ENCODE results near the gene KRT72. TPM values are rescaled to one million over a fixed set of nuclear protein-coding genes. Genes with fewer than 3 reads are reported as not detected.

The KRT72 gene
- total RNA-seq, 1 experiment from 2014 or later, result not detected

DNA sequence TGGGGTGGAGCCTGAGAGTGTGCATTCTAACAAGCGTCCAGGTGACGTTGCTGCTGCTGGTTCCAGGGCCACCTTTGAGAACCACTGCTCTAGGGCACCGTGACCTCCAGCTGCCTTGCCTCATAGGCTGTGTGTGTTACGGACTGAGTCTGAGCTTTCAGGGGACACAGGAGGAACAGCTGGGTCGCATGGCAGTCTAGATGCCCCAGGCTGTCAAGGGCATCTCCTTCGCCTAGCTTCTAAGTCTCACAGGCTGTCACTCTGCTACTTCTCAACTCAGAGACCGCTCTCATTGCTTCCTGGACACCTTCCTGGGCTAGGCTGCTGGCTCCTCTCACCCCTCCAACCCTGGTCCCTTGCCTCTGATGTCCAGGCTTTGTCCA is 16.1 kb upstream of the KRT72 start:
- no peaks in the 10 kb centered on the region for H3K4me1 ChIP-seq (replicated peaks; ENCODE audit: insufficient read depth)
- H3K4me3 ChIP-seq, result no peak overlapping the region
- no peaks in the 10 kb centered on the region; the same call in 1 of the 2 replicates for H3K27me3 ChIP-seq (ENCODE audit: insufficient read depth, low read depth)
- no peaks in the 10 kb centered on the region for H3K9me2 ChIP-seq (ENCODE audit: insufficient read depth)
- intact Hi-C loops (cut with micrococcal nuclease; ENCODE audit: unreplicated experiment), result no loop called here
- no peak overlapping the region for H3K4me2 ChIP-seq
- ChIA-PET POLR2A (ENCODE audit: unreplicated experiment) (no interaction called here), CTCF (no interaction called here)
- no peaks in the 10 kb centered on the region for H3K9me3 ChIP-seq (ENCODE audit: insufficient read depth, low read depth)
- no TSS peak for BruUV-seq (replicated peaks)
- H3K36me3 ChIP-seq (ENCODE audit: low read depth), result no peaks in the 10 kb centered on the region
- H2AFZ ChIP-seq, result no peak overlapping the region
- H4K20me1 ChIP-seq (ENCODE audit: insufficient read depth), result no peaks in the 10 kb centered on the region
- H3F3A ChIP-seq (ENCODE audit: insufficient read depth, low read depth), result no peaks in the 10 kb centered on the region
- H3K27ac ChIP-seq, result no peak overlapping the region
- no peaks in the 10 kb centered on the region for H3K79me2 ChIP-seq (ENCODE audit: low read depth)
- TF ChIP-seq EZH2 (IDR thresholded peaks at IDR 0.05; ENCODE audit: low read depth) (no peak), CTCF (conservative IDR thresholded peaks at IDR 0.05) (no peak)
- DNase-seq, result no peak

DNA sequence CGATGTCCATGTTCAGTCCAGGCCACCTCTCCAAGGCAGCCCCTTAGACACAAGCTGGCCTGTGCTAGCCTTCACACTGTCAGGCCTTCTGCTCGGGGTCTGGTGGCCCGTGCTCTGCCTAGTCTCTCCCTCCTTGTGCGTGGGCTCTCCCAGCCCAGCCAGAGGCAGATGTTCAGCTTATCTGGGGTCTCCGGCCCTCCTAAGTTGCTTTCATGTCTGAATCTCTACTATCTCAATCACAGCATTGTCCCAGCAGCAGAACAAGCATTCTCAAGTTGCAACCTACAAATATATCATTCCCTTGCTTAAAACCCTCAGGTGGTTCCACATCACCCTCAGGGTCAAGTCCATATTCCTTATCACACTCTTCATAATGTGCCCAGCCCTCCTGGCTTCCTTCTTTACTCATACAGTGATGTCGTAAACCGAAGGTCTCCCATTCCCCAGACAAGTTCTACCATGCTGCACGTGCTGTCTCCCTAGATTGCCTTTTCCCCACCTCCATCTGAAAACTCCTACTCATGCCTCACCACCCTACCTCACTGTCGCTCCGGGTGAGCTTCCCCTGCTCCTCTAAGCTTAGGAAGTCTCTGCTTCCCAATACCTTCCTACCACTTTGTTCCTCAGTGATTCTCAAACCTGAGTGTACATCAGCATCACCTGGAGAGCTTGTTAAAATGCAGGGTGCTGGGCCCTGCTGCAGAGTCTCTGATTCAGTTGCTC is 15.6 kb upstream of the KRT72 start:
- POLR2A ChIA-PET (ENCODE audit: unreplicated experiment), result no interaction called here
- no peak for TF ChIP-seq CTCF (conservative IDR thresholded peaks at IDR 0.05)
- no peak for TF ChIP-seq EZH2 (IDR thresholded peaks at IDR 0.05; ENCODE audit: low read depth)
- Histone ChIP-seq H3F3A (ENCODE audit: insufficient read depth, low read depth) (no peaks in the 10 kb centered on the region), H3K27me3 (ENCODE audit: insufficient read depth, low read depth) (no peaks in the 10 kb centered on the region; the same call in 1 of the 2 replicates), H2AFZ (no peak overlapping the region), H3K4me2 (no peak overlapping the region), H3K27ac (no peak overlapping the region), H3K9me3 (ENCODE audit: insufficient read depth, low read depth) (no peaks in the 10 kb centered on the region), H3K9me2 (ENCODE audit: insufficient read depth) (no peaks in the 10 kb centered on the region), H3K4me1 (replicated peaks; ENCODE audit: insufficient read depth) (no peaks in the 10 kb centered on the region), H3K79me2 (ENCODE audit: low read depth) (no peaks in the 10 kb centered on the region), H3K36me3 (ENCODE audit: low read depth) (no peaks in the 10 kb centered on the region), H4K20me1 (ENCODE audit: insufficient read depth) (no peaks in the 10 kb centered on the region), H3K4me3 (no peak overlapping the region)
- BruUV-seq (replicated peaks), result no TSS peak
- CTCF ChIA-PET, result interaction anchor here (0.6 kb wide), 1 partner anchor 210 kb away, joined by 4 read pairs; no protein-coding TSS in a partner anchor
- intact Hi-C loops (cut with micrococcal nuclease; ENCODE audit: unreplicated experiment), result no loop called here
- no peak for DNase-seq

DNA sequence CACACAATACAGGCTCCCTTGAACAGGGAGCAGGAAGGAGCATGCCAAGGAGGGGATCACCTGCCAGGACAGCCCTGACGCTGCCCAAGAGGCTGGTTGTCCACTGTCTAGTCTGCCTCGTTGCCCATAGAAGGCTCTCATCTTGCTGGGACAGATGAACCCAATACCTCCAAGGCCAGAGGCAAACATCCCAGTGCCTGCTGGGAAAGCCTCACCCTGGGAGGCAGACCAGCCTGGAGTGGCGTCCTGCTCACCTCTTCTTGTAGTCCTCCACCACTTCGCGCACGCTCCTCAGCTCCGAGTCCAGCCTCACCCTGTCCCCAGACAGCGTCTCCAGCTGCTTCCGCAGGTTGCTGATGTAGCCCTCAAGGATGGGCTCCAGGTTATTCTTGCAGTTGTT is 14.6 kb upstream of the KRT72 start:
- Histone ChIP-seq H3K79me2 (ENCODE audit: low read depth) (no peaks in the 10 kb centered on the region), H3K27me3 (ENCODE audit: insufficient read depth, low read depth) (no peaks in the 10 kb centered on the region; the same call in 1 of the 2 replicates), H4K20me1 (ENCODE audit: insufficient read depth) (no peaks in the 10 kb centered on the region), H3K4me1 (replicated peaks; ENCODE audit: insufficient read depth) (no peaks in the 10 kb centered on the region), H3K4me2 (no peak overlapping the region), H3K9me2 (ENCODE audit: insufficient read depth) (no peaks in the 10 kb centered on the region), H2AFZ (no peak overlapping the region), H3K36me3 (ENCODE audit: low read depth) (no peaks in the 10 kb centered on the region), H3F3A (ENCODE audit: insufficient read depth, low read depth) (no peaks in the 10 kb centered on the region), H3K9me3 (ENCODE audit: insufficient read depth, low read depth) (no peaks in the 10 kb centered on the region), H3K27ac (no peak overlapping the region), H3K4me3 (no peak overlapping the region)
- intact Hi-C loops (cut with micrococcal nuclease; ENCODE audit: unreplicated experiment), result no loop called here
- TF ChIP-seq EZH2 (IDR thresholded peaks at IDR 0.05; ENCODE audit: low read depth) (no peak), CTCF (conservative IDR thresholded peaks at IDR 0.05) (no peak)
- BruUV-seq (replicated peaks), result no TSS peak
- ChIA-PET CTCF (no interaction called here), POLR2A (ENCODE audit: unreplicated experiment) (no interaction called here)
- no peak for DNase-seq

Data from PC-9 (cell line).